ENCODE results near the gene OAS2. TPM values are rescaled to one million over a fixed set of nuclear protein-coding genes. Genes with fewer than 3 reads are reported as not detected.

OAS2 gene
- total RNA-seq, 1 donor from 2014 or later = 0.36 TPM

DNA sequence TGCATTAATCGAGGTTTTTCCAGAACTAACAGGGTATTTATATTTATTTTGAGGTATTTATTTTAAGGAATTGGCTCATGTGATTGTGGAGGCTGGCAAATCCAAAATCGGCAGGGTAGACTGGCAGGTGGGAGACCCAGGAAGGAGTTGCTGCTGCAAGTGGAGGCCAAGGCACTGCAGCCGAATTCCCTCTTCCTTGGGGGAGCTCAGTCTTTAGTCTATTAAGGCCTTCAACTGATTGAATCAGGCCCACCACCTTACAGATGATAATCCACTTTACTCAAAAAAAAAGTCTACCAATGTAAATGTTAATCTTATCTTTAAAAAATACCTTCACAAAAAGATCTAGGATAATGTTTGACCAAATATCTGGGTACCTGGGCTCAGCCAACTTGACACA lies 1.2 kb upstream of the OAS2 start:
- Mint-ChIP-seq H3K4me3 (no peak overlapping the region), H3K36me3 (no peaks in the 10 kb centered on the region), H3K27me3 (ENCODE audit: low read depth) (peaks cover 24% of the 10 kb centered on the region), H3K27ac (no peak overlapping the region), H3K4me1 (no peaks in the 10 kb centered on the region), H3K9me3 (peaks cover 18% of the 10 kb centered on the region)
- DNase-seq (ENCODE audit: low spot score in 2 of 2, unreplicated experiment in 2 of 2) = no peak
- TF ChIP-seq, protein P1, sequence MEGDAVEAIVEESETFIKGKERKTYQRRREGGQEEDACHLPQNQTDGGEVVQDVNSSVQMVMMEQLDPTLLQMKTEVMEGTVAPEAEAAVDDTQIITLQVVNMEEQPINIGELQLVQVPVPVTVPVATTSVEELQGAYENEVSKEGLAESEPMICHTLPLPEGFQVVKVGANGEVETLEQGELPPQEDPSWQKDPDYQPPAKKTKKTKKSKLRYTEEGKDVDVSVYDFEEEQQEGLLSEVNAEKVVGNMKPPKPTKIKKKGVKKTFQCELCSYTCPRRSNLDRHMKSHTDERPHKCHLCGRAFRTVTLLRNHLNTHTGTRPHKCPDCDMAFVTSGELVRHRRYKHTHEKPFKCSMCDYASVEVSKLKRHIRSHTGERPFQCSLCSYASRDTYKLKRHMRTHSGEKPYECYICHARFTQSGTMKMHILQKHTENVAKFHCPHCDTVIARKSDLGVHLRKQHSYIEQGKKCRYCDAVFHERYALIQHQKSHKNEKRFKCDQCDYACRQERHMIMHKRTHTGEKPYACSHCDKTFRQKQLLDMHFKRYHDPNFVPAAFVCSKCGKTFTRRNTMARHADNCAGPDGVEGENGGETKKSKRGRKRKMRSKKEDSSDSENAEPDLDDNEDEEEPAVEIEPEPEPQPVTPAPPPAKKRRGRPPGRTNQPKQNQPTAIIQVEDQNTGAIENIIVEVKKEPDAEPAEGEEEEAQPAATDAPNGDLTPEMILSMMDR (IDR thresholded peaks at IDR 0.05; ENCODE audit: unreplicated experiment) = no peak

DNA sequence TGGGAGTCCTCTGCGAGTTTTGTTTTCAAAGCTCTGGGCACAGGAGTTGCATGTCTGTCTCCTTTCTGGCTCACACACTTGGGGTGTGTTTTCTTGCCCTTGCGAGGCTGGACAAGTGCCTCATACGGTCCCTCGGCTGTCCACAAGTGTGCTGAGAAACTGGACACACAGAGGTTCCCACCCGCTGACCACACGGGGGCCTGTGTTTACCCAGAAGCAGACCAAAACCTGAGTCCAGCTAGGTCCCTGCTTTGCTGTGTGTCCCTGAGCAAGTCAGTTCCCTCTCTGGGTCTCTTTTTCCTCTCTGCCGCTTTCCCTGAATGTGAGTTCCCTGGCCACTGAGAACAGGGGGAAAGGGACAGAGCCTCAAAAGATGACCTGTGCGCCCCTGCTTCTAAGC lies 678 bp upstream of the OAS2 start:
- H3K36me3 Mint-ChIP-seq = no peaks in the 10 kb centered on the region
- no peak overlapping the region for H3K4me3 Mint-ChIP-seq
- no peak overlapping the region for H3K27ac Mint-ChIP-seq
- TF ChIP-seq, protein P1 (IDR thresholded peaks at IDR 0.05; ENCODE audit: unreplicated experiment) = no peak
- peaks cover 24% of the 10 kb centered on the region for H3K27me3 Mint-ChIP-seq (ENCODE audit: low read depth)
- no peaks in the 10 kb centered on the region for H3K4me1 Mint-ChIP-seq
- no peak for DNase-seq (ENCODE audit: low spot score in 2 of 2, unreplicated experiment in 2 of 2)
- H3K9me3 Mint-ChIP-seq = peaks cover 19% of the 10 kb centered on the region

DNA sequence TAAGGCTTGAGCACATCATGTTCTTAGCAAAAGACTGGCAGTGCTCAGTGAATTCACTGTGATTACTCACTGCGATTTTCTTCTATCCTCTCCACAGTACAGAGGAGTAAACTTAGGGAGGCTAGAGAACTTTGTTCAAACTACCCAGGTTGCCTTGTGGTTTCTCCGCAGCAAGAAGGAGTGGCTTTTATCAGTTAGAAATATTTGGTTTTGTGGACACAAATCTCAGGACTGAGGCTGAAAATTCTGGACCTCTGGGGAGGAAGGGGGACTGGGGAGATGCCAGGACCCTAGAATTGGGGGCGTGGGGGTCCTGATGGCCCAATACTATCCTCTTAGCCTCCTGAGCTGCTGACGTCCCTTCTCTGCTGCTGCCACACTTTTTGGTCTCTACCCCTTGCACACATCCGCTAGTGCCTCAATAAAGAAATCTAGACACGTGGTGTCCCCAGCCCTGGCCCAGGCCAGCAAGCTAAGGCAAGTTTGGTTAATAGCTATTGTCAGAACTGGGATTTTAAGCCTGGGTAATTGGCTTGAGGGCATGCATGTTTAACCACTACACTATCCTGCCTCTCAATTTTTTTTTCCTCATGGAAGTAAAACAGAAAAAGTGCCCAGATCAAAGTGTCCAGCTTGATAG lies 842 bp downstream of the OAS2 start:
- Mint-ChIP-seq H3K9me3 (peaks cover 22% of the 10 kb centered on the region), H3K27me3 (ENCODE audit: low read depth) (peaks cover 24% of the 10 kb centered on the region), H3K27ac (no peak overlapping the region), H3K4me3 (no peak overlapping the region), H3K4me1 (no peaks in the 10 kb centered on the region), H3K36me3 (no peaks in the 10 kb centered on the region)
- TF ChIP-seq, protein P1 (IDR thresholded peaks at IDR 0.05; ENCODE audit: unreplicated experiment) = no peak
- no peak for DNase-seq (ENCODE audit: low spot score in 2 of 2, unreplicated experiment in 2 of 2)

DNA sequence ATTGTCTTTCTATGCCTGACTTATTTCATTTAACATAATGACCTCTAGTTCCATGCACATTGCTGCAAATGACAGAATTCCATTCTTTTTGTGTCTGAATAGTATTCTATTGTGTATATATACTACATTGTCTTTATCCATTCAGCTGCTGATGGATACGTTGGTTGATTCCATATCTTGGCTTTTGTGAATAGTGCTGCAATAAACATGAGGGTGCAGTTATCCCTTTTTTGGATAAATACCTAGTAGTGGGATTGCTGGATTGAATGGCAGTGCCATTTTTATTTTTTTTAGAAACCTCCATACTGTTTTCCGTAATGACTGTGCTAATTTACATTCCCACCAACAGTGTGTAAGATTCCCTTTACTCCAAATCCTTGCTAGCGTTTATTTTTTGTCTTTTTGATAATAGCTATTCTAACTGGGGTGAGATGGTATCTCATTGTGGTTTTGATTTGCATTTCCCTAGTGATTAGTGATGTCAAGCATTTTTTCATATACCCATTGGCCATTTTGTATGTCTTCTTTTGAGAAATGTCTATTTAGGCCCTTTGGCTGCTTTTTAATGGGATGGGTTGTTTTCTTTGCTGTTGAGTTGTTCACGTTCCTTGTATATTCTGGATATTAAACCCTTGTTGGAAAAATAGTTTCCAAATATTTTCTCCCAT lies 2.3 kb downstream of the OAS2 start:
- H3K36me3 Mint-ChIP-seq = no peaks in the 10 kb centered on the region
- peaks cover 20% of the 10 kb centered on the region for H3K27me3 Mint-ChIP-seq (ENCODE audit: low read depth)
- no peaks in the 10 kb centered on the region for H3K4me1 Mint-ChIP-seq
- no peak overlapping the region for H3K4me3 Mint-ChIP-seq
- H3K9me3 Mint-ChIP-seq = peaks cover 36% of the 10 kb centered on the region
- H3K27ac Mint-ChIP-seq = no peak overlapping the region
- TF ChIP-seq, protein P1 (IDR thresholded peaks at IDR 0.05; ENCODE audit: unreplicated experiment) = no peak
- no peak for DNase-seq (ENCODE audit: low spot score in 2 of 2, unreplicated experiment in 2 of 2)

DNA sequence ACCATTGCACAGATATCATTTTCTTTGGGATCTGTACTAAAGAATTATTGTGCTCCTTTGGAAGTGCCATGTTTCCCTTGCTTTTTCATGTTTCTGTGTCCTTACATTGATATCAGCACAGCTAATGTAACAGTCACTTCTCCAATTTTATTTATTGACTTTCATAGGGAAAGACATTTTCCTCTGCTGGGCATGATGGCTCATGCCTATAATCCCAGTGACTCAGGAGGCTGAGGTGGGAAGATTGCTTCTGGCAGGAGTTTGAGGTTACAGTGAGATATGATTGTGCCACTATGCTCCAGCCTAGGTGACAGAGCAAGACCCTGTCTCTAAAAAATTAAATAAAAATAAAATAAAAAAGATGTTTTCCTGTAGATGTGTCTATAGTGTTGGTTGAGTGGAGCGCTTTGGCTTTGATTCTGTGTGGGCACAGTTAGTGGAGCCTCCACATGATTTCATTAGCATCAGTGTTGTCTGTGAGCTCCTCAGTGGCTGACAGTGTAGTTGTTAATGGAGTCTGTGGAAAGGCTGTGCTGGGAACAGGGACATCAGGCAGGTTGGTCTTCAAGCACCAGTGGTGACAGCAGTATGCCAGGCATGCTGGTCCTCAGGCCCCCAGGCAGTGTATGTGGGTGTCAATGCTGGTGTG lies 7.4 kb downstream of the OAS2 start:
- H3K4me1 Mint-ChIP-seq = no peaks in the 10 kb centered on the region
- TF ChIP-seq, protein P1 (IDR thresholded peaks at IDR 0.05; ENCODE audit: unreplicated experiment) = no peak
- no peaks in the 10 kb centered on the region for H3K36me3 Mint-ChIP-seq
- no peak overlapping the region for H3K27ac Mint-ChIP-seq
- H3K4me3 Mint-ChIP-seq = no peak overlapping the region
- no peak for DNase-seq (ENCODE audit: low spot score in 2 of 2, unreplicated experiment in 2 of 2)
- peaks cover 37% of the 10 kb centered on the region for H3K27me3 Mint-ChIP-seq (ENCODE audit: low read depth)
- H3K9me3 Mint-ChIP-seq = peaks cover 36% of the 10 kb centered on the region
